Cerebellar nuclear complex (tissue), 1 donor: ENCODE data around the gene KRTAP10-2.
"Not testable (repeated sequence)": the region's sequence is repeated elsewhere in the genome, so short reads cannot be mapped to it uniquely, and the experiment has no call there.

Experiments used
- DNase-seq, 2 experiments: peaks; one replicate each; lab custom pipeline; 2025; lab: John Stamatoyannopoulos, UW

The KRTAP10-2 gene

GRCh38 chr21:44567481-44568171 is 16.3 kb upstream of the KRTAP10-2 start:
- DNase-seq = no peak

GRCh38 chr21:44566403-44566802 is 15.1 kb upstream of the KRTAP10-2 start:
- no peak for DNase-seq

- no peak for DNase-seq
Observed at GRCh38 chr21:44564886-44565598, 13.7 kb upstream of the KRTAP10-2 start.

- no peak for DNase-seq
Observed at GRCh38 chr21:44564099-44564498, 12.8 kb upstream of the KRTAP10-2 start.

- no peak for DNase-seq
Observed at GRCh38 chr21:44558695-44559094, 7.4 kb upstream of the KRTAP10-2 start, which contains the start of gene KRTAP10-3. Gene KRTAP10-3 (minus strand): TSS chr21:44558795. CDS start chr21:44558715, 80 bp downstream.

GRCh38 chr21:44558329-44558675 is 7.0 kb upstream of the KRTAP10-2 start:
- DNase-seq = not testable (repeated sequence)

- no peak for DNase-seq
Observed at GRCh38 chr21:44557491-44558328, 6.4 kb upstream of the KRTAP10-2 start.

GRCh38 chr21:44556879-44557278 is 5.6 kb upstream of the KRTAP10-2 start:
- no peak for DNase-seq

- no peak for DNase-seq
Observed at GRCh38 chr21:44555200-44555875, 4.0 kb upstream of the KRTAP10-2 start.

- DNase-seq = no peak
Observed at GRCh38 chr21:44552681-44553080, 1.4 kb upstream of the KRTAP10-2 start.

GRCh38 chr21:44552136-44552535 is 831 bp upstream of the KRTAP10-2 start:
- DNase-seq = no peak

GRCh38 chr21:44550807-44551206 is 498 bp downstream of the KRTAP10-2 start:
- DNase-seq = no peak

GRCh38 chr21:44550285-44550684 is 1.0 kb downstream of the KRTAP10-2 start:
- not testable (repeated sequence) for DNase-seq

GRCh38 chr21:44549525-44550211 is 1.6 kb downstream of the KRTAP10-2 start:
- no peak for DNase-seq

GRCh38 chr21:44548922-44549321 is 2.4 kb downstream of the KRTAP10-2 start:
- no peak for DNase-seq

- no peak for DNase-seq
Observed at GRCh38 chr21:44548381-44548780, 2.9 kb downstream of the KRTAP10-2 start.

- DNase-seq = no peak
Observed at GRCh38 chr21:44547656-44548331, 3.5 kb downstream of the KRTAP10-2 start.

GRCh38 chr21:44544566-44544965 is 6.7 kb downstream of the KRTAP10-2 start:
- DNase-seq = no peak

- DNase-seq = no peak
Observed at GRCh38 chr21:44542716-44543115, 8.6 kb downstream of the KRTAP10-2 start.

- no peak for DNase-seq
Observed at GRCh38 chr21:44540741-44541288, 10.5 kb downstream of the KRTAP10-2 start.
